BJ (cell line): ENCODE measurements around the gene STK11IP. TPM values are rescaled to one million over a fixed set of nuclear protein-coding genes. Genes with fewer than 3 reads are reported as not detected.

Source experiments
- CTCF ChIA-PET: fragments of 350-600 bp; formaldehyde crosslinking; extraction: SDS; loops from one replicate; lab custom pipeline; 2021; ENCODE audit warnings: antibody characterized with exemption, inconsistent platforms; lab: Yijun Ruan, JAX
- POLR2A ChIA-PET: fragments of 300-600 bp; sonication (Branson Sonifier 250); formaldehyde crosslinking; extraction: SDS; loops from one replicate; lab custom pipeline; 2021; ENCODE audit warnings: antibody characterized with exemption; lab: Charles Lee
- DNase-seq: peaks from one replicate; pipeline ENCODE4 v3.0.0-alpha.2; 2011; ENCODE audit warnings: low read depth
- H3K27me3 ChIP-seq: 2 replicates; pipeline ENCODE4 v1.6.0; 2011; ENCODE audit warnings: low read length; ENCODE audit not compliant: control insufficient read depth, insufficient read depth
- H3K36me3 ChIP-seq: 2 replicates; pipeline ENCODE4 v1.5.1; 2011; ENCODE audit warnings: low read length; ENCODE audit not compliant: control insufficient read depth, insufficient read depth
- H3K4me3 ChIP-seq: 2 replicates; pipeline ENCODE4 v1.5.1; 2011; ENCODE audit warnings: low read depth, mild to moderate bottlenecking, control low read depth, low read length
- polyA plus RNA-seq: library from polyadenylated mRNA; depleted of rRNA; stranded (reverse); fragments of >200 nt; gene quantifications from 2 replicates; pipeline ENCODE4 v1.2.3, GENCODE V29; 2011
- TF ChIP-seq, protein P1 (sequence below): IDR thresholded peaks from 2 replicates; pipeline ENCODE4 v1.5.1; 2011; ENCODE audit warnings: low read depth, mild to moderate bottlenecking, control low read depth, inconsistent platforms, low read length, moderate library complexity; ENCODE audit not compliant: insufficient read depth

The STK11IP gene
- polyA plus RNA-seq, 1 experiment: 21.0 TPM

DNA sequence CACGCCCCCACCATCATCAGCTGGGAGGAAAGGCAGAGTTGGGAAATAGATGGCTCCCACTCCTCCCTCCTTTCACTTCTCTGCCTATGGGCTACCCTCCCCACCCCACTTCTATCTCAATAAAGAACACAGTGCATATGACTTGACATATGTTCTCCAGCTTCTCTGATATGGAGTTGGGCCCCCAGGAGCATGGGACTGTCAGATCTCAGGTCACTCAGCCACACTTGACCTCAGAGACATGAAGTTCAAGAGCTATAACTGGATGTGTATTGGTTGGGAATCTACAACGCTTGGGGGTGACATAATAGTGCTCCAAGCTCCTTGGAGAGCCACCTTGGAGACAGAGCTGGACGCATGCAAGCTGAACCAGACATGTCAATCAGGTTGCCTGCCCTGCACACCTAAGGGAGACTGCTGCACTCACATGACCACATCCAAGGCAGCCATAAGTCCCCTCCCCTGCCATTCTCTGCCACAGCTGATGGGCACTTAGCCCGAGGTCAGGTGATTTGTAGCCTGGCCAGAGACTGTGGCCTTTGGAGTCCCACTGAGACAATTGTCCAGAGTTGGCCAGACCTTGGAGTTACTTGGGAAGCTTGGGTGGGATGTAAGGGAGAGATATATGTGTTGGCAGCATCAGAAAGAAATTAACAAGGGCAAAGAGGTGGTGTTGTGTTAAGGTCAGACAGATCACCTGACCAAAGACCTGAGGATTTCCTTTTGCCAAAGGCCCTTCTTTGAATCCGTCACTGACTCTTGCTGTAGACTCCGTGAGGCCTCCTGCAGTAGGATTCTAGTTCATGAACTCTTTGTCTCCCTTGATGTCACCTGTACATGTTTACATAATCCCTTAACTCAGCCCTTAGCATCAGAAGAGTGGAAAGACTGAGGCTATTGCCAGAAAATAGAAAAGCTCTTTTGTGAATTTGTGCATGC is 21.8 kb upstream of the STK11IP start:
- TF ChIP-seq, protein P1, sequence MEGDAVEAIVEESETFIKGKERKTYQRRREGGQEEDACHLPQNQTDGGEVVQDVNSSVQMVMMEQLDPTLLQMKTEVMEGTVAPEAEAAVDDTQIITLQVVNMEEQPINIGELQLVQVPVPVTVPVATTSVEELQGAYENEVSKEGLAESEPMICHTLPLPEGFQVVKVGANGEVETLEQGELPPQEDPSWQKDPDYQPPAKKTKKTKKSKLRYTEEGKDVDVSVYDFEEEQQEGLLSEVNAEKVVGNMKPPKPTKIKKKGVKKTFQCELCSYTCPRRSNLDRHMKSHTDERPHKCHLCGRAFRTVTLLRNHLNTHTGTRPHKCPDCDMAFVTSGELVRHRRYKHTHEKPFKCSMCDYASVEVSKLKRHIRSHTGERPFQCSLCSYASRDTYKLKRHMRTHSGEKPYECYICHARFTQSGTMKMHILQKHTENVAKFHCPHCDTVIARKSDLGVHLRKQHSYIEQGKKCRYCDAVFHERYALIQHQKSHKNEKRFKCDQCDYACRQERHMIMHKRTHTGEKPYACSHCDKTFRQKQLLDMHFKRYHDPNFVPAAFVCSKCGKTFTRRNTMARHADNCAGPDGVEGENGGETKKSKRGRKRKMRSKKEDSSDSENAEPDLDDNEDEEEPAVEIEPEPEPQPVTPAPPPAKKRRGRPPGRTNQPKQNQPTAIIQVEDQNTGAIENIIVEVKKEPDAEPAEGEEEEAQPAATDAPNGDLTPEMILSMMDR: no peak
- ChIA-PET CTCF (interaction anchor here (1.4 to 4.9 kb wide), 2 partner anchors 10 to 15 kb away, joined by 3 to 24 read pairs; no protein-coding TSS in a partner anchor), POLR2A (no interaction called here)
- no peaks in the 10 kb centered on the region for H3K36me3 ChIP-seq
- H3K27me3 ChIP-seq: peaks cover 10% of the 10 kb centered on the region
- DNase-seq: no peak
- no peak overlapping the region for H3K4me3 ChIP-seq

DNA sequence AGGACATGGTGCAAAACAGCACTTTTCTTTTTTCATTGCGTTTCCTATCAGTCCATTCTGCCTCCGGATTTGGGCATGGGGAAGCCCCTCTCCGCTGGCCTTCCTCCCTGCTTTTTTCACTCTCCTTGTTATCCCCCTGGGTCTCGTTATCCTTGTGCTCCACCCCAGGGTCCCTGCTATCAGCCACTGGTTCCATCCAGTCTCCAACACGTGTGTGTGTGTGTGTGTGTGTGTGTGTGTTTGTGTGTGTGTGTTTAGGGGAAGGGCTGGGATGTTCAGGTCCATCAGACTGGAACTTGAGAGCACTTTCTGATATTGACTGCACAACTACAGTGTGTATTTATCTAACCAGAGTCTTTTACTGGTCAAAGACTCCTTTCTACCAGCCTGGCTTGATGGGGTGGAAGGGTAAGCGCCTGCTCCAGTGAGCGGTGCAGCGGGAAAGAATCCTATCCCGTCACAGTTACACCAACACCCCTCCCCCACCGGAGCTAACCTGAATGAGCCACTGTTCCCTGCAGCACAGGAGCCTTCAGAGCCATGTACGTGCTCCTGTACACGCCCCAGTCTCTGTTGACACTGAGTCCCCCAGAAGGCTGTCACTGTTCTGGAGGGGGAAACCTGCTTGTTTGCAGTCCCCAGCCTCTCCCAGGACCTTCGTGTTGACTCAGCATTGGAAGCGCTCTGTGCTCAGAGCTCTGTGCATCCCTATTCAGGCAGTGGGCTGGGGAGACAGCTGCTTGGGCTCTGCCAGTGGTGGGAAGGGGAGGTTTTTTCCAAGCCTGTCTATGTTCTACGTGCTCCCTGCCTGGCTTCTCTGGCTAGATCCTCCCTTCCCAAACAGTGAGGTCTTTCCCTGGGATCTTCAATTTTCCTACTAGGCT is 20.9 kb upstream of the STK11IP start:
- Histone ChIP-seq H3K36me3 (no peaks in the 10 kb centered on the region), H3K27me3 (peaks cover 10% of the 10 kb centered on the region), H3K4me3 (no peak overlapping the region)
- ChIA-PET POLR2A (no interaction called here), CTCF (interaction anchor here (0.8 to 4.9 kb wide), 4 partner anchors 9 to 66 kb away, joined by 3 to 24 read pairs (median 4); no protein-coding TSS in a partner anchor)
- TF ChIP-seq, protein P1: no peak
- no peak for DNase-seq

DNA sequence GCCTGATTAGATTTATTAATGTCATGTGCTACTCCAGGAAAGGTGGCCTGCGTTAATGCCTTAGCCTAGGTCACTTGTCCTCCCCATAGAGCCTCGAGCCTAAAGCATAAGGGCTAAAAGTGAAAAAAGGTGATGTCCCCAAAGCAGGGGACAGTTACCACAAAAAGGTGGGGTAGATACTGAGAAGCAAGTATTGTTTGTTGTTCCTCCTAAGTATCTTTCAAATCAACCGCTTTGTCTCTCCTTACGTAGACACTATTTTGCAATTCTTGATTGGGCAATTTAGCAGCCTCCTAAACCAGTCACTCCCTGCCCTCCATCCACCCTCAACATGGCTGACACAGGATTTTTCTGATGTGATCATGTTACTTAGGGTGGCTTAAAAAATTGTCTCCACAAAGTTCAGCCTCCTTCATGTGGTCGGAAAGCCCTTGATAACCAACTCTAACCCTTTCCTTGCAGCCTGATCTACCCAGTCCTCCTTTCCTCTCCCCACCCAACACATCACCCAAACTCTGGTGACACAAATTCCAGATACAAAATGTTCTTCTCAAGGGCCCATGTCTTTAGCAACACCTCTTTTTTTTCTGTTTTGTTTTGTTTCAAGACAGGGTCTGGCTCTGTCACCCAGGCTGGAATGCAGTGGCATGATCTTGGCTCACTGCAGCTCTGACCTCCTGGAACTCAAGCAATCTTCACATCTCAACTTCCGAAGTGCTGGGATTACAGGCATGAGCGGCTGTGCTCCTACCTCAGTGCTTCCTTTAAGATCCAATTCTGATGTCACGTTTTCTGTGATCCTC is 18.6 kb upstream of the STK11IP start:
- ChIA-PET CTCF (interaction anchor here (0.6 to 3.9 kb wide), 2 partner anchors 18 to 63 kb away, joined by 3 to 12 read pairs; no protein-coding TSS in a partner anchor), POLR2A (no interaction called here)
- TF ChIP-seq, protein P1: no peak
- DNase-seq: no peak
- Histone ChIP-seq H3K36me3 (no peaks in the 10 kb centered on the region), H3K4me3 (no peak overlapping the region), H3K27me3 (peaks cover 10% of the 10 kb centered on the region)

GRCh38 chr2:219581346-219581745 is 16.3 kb upstream of the STK11IP start:
- H3K36me3 ChIP-seq: no peaks in the 10 kb centered on the region

More at GRCh38 chr2:219581346-219581745, 16.3 kb upstream of the STK11IP start:
- H3K4me3 ChIP-seq: no peak overlapping the region
- TF ChIP-seq, protein P1: no peak
- peaks cover 11% of the 10 kb centered on the region for H3K27me3 ChIP-seq
- ChIA-PET POLR2A (interaction anchor here (0.7 kb wide), 1 partner anchor 15 kb away, joined by 3 read pairs; no protein-coding TSS in a partner anchor), CTCF (interaction anchor here (1.1 to 3.9 kb wide), 2 partner anchors 10 to 21 kb away, joined by 3 to 12 read pairs; partner anchors contain the start of gene OBSL1)
- DNase-seq: no peak
